H1 (cell line): ENCODE results near the gene CNTN3.

Experiments
- EZH2 ChIP-seq: fragments of 200-600 bp; sonication (generic); IDR thresholded peaks from 2 replicates; pipeline ENCODE4 v1.7.1; 2012; ENCODE audit warnings: low read depth, mild to moderate bottlenecking, moderate library complexity, low read length, inconsistent platforms; ENCODE audit not compliant: severe bottlenecking
- PHF8 ChIP-seq: fragments of 200-600 bp; sonication (generic); conservative IDR thresholded peaks from 2 replicates; pipeline ENCODE4 v1.7.1; 2012; ENCODE audit warnings: low read depth, mild to moderate bottlenecking, inconsistent platforms, low read length, moderate library complexity
- POLR2AphosphoS5 ChIP-seq: IDR thresholded peaks from 2 replicates; pipeline ENCODE4 v1.6.1; 2011; ENCODE audit warnings: low read depth, low read length
- RAD21 ChIP-seq, 2 experiments: IDR thresholded peaks in 1 of 2; conservative IDR thresholded peaks in 1 of 2; 2 replicates each; pipeline ENCODE4 v1.6.1; 2011; ENCODE audit warnings: low read depth in 2 of 2, low read length in 2 of 2, improper control_type of control experiment in 1 of 2, inconsistent platforms in 1 of 2, mild to moderate bottlenecking in 1 of 2, moderate library complexity in 1 of 2
- SP2 ChIP-seq: IDR thresholded peaks from 2 replicates; pipeline ENCODE4 v1.6.1; 2012; ENCODE audit warnings: mild to moderate bottlenecking, low read length, inconsistent platforms

- TF ChIP-seq PHF8 (no peak), RAD21 (IDR thresholded peaks at IDR 0.05 in 1 of 2, conservative IDR thresholded peaks at IDR 0.05 in 1 of 2; ENCODE audit: low read depth in 2 of 2, low read length in 2 of 2) (no peak), EZH2 (no peak), SP2 (no peak), POLR2AphosphoS5 (no peak)
Observed at GRCh38 chr3:74599564-74599963, 14.9 kb downstream of the CNTN3 start.
